WERI-Rb-1 (cell line): ENCODE results near the gene TMBIM4.
"Not testable (repeated sequence)": the region's sequence is repeated elsewhere in the genome, so short reads cannot be mapped to it uniquely, and the experiment has no call there.

ENCODE experiments used
- DNase-seq: peaks from one replicate; pipeline ENCODE4 v3.0.0-alpha.2; 2020
- H3K27ac ChIP-seq: fragments of 250-450 bp; sonication (Bioruptor Pico); 2 replicates; pipeline ENCODE4 v1.5.1; 2020; ENCODE audit warnings: mild to moderate bottlenecking, moderate library complexity
- H3K27me3 ChIP-seq: fragments of 250-450 bp; sonication (Bioruptor Pico); 2 replicates; pipeline ENCODE4 v1.5.1; 2021; ENCODE audit warnings: mild to moderate bottlenecking, low read depth, moderate library complexity; ENCODE audit not compliant: insufficient read depth, severe bottlenecking
- H3K36me3 ChIP-seq: fragments of 250-450 bp; sonication (Bioruptor Pico); 2 replicates; pipeline ENCODE4 v1.5.1; 2020; ENCODE audit warnings: mild to moderate bottlenecking, moderate library complexity
- H3K4me3 ChIP-seq: 2 replicates; pipeline ENCODE4 v1.5.1; 2011; ENCODE audit warnings: low read depth, mild to moderate bottlenecking, control low read depth, low read length
- H3K9me3 ChIP-seq: fragments of 250-450 bp; sonication (Bioruptor Pico); 2 replicates; pipeline ENCODE4 v1.5.1; 2021; ENCODE audit warnings: mild to moderate bottlenecking, moderate library complexity; ENCODE audit not compliant: severe bottlenecking
- CTCF ChIP-seq: IDR thresholded peaks from 2 replicates; pipeline ENCODE4 v1.5.1; 2011; ENCODE audit warnings: low read depth, mild to moderate bottlenecking, control low read depth, inconsistent platforms, low read length

The TMBIM4 gene

GRCh38 chr12:66188584-66189485 lies 19.0 kb upstream of the TMBIM4 start, which contains the start of gene IRAK3:
IRAK3 (plus strand) TSS chr12:66189214; CDS start chr12:66189300, 86 bp downstream.
- Histone ChIP-seq H3K27ac (no peak within 1 kb of the TSS), H3K27me3 (no peaks in the 10 kb centered on the region), H3K36me3 (no peaks in the 10 kb centered on the region), H3K9me3 (no peaks in the 10 kb centered on the region), H3K4me3 (peak within 1 kb of the TSS; percentile 38)
- TF ChIP-seq CTCF, result no peak
- DNase-seq, result peak; percentile 38

- H3K4me3 ChIP-seq, result no peak overlapping the region
- TF ChIP-seq CTCF, result no peak
- no peak overlapping the region for H3K27ac ChIP-seq
- no peaks in the 10 kb centered on the region for H3K27me3 ChIP-seq
- no peak for DNase-seq
- H3K36me3 ChIP-seq, result no peaks in the 10 kb centered on the region
- no peaks in the 10 kb centered on the region for H3K9me3 ChIP-seq
These were observed 18.0 kb upstream of the TMBIM4 start for GRCh38 chr12:66187821-66188220.

- TF ChIP-seq CTCF, result no peak
- Histone ChIP-seq H3K4me3 (no peak overlapping the region), H3K27ac (no peak overlapping the region), H3K27me3 (no peaks in the 10 kb centered on the region), H3K36me3 (no peaks in the 10 kb centered on the region), H3K9me3 (no peaks in the 10 kb centered on the region)
- no peak for DNase-seq
These were observed 17.2 kb upstream of the TMBIM4 start for GRCh38 chr12:66187036-66187435.

- H3K27me3 ChIP-seq, DNase-seq, H3K9me3 ChIP-seq, H3K36me3 ChIP-seq, H3K4me3 ChIP-seq, H3K27ac ChIP-seq: not testable (repeated sequence)
These were observed 15.0 kb upstream of the TMBIM4 start for GRCh38 chr12:66184822-66185221.

GRCh38 chr12:66182956-66183355 lies 13.2 kb upstream of the TMBIM4 start:
- H3K27ac ChIP-seq, result no peak overlapping the region
- TF ChIP-seq CTCF, result no peak
- H3K36me3 ChIP-seq, result no peaks in the 10 kb centered on the region
- no peak for DNase-seq
- H3K27me3 ChIP-seq, result no peaks in the 10 kb centered on the region
- no peak overlapping the region for H3K4me3 ChIP-seq
- H3K9me3 ChIP-seq, result no peaks in the 10 kb centered on the region

DNA sequence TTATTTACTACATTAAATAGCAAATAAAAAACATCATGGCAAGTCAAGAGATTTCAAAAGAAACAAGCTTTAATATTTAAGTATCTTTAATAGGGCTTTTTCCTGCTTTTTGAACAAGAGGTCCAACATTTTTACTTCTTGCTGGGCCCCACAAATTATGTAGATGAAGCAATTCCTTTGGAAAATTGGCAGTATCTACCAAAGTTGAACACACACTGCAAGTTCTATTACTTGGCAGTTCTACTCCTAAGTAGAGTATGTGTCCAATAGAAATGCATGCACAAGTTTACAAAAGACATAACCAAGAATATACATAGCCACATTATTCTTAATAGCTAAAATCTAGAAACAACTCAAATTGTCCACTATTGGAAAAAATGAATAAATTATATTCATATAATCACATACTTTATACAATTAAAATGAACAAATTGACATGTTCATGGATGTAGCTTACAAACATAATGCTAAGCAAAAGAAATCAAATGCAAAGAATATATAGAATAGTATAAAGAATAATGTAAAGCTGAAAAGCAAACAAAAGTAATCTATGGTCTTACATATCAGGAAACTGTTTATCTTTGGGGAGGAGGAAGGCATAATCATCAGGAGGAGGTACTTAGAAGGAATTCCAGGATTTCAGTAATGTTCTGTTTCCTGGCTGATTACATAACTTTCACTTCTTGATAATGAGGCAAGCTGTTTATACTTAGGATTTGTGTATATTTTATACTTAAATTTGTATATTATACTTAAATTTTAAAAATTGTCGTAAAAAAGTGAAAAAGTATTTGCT lies 6.5 kb upstream of the TMBIM4 start:
- Histone ChIP-seq H3K36me3 (no peaks in the 10 kb centered on the region), H3K4me3 (no peak overlapping the region), H3K9me3 (no peaks in the 10 kb centered on the region), H3K27me3 (no peaks in the 10 kb centered on the region), H3K27ac (no peak overlapping the region)
- TF ChIP-seq CTCF, result no peak
- DNase-seq, result no peak

DNA sequence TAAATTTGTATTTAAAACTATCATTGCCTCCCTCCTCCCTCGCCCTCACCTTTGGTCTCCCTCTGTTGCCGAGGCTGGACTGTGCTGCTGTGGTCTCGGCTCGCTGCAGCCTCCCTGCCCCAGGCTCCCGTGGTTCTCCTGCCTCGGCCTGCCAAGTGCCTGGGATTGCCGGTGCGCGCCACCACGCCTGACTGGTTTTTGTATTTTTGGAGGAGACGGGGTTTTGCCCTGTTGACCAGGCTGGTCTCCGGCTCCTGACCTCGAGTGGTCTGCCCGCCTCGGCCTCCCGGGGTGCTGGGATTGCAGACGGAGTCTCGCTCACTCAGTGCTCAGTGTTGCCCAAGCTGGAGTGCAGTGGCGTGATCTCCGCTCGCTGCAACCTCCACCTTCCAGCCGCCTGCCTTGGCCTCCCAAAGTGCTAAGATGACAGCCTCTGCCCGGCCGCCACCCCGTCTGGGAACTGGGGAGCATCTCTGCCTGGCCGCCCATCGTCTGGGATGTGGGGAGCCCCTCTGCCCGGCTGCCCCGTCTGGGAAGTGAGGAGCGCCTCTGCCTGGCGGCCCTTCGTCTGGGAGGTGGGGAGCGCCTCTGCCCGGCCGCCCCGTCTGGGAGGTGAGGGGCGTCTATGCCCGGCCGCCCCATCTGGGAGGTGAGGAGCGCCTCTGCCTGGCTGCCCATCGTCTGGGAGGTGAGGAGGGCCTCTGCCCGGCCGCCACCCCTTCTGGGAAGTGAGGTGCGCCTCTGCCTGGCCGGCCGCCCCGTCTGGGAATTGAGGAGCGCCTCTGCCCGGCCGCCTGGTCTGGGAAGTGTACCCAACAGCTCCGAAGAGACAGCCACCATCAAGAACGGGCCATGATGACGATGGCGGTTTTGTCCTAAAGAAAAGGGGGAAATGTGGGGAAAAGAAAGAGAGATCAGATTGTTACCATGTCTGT lies 4.9 kb upstream of the TMBIM4 start:
- not testable (repeated sequence) for H3K27me3 ChIP-seq, H3K27ac ChIP-seq, H3K36me3 ChIP-seq, H3K4me3 ChIP-seq, H3K9me3 ChIP-seq
- DNase-seq, result peak; percentile 15
